GM19468 (cell line): ENCODE measurements around the gene AFF3.

ENCODE experiments used
- ATAC-seq: cut with Tn5 transposase; IDR thresholded peaks from one replicate; pipeline ENCODE4 v1.9.1; 2021; ENCODE audit warnings: mild to moderate bottlenecking, moderate library complexity, moderate number of reproducible peaks; ENCODE audit not compliant: unreplicated experiment; ENCODE audit errors: extremely low read depth

Gene AFF3

DNA sequence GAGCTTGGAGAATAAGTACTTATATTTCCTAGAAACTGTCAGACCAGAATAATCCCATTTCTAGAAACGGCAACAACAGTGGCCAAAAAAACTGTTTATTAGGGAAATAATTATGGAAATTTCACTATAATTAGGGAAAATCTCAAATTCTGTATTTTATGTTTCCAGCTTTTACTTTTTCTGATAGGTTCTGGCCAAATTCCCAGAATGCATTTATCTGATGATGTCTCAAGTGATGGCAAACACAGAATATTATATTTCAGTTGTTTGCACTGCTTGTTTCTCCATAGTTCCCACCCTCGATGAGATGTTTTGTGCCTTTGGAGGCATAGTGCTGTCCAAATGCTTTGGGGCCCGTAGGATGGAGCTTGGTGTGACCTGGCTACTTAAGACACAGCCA, 66.9 kb downstream of the AFF3 start:
- no peak for ATAC-seq

- no peak for ATAC-seq
These were observed 69.3 kb downstream of the AFF3 start for GRCh38 chr2:100073110-100073509.

GRCh38 chr2:100072503-100072902, 69.9 kb downstream of the AFF3 start:
- no peak for ATAC-seq

GRCh38 chr2:100071335-100072043, 70.9 kb downstream of the AFF3 start:
- ATAC-seq: no peak

- ATAC-seq: no peak
These were observed 72.3 kb downstream of the AFF3 start for GRCh38 chr2:100070078-100070477.

- ATAC-seq: no peak
These were observed 74.0 kb downstream of the AFF3 start for GRCh38 chr2:100068395-100068794.

GRCh38 chr2:100067784-100068183, 74.6 kb downstream of the AFF3 start:
- ATAC-seq: no peak

- no peak for ATAC-seq
These were observed 75.5 kb downstream of the AFF3 start for GRCh38 chr2:100066856-100067255.

- ATAC-seq: no peak
These were observed 76.1 kb downstream of the AFF3 start for GRCh38 chr2:100066246-100066645.

DNA sequence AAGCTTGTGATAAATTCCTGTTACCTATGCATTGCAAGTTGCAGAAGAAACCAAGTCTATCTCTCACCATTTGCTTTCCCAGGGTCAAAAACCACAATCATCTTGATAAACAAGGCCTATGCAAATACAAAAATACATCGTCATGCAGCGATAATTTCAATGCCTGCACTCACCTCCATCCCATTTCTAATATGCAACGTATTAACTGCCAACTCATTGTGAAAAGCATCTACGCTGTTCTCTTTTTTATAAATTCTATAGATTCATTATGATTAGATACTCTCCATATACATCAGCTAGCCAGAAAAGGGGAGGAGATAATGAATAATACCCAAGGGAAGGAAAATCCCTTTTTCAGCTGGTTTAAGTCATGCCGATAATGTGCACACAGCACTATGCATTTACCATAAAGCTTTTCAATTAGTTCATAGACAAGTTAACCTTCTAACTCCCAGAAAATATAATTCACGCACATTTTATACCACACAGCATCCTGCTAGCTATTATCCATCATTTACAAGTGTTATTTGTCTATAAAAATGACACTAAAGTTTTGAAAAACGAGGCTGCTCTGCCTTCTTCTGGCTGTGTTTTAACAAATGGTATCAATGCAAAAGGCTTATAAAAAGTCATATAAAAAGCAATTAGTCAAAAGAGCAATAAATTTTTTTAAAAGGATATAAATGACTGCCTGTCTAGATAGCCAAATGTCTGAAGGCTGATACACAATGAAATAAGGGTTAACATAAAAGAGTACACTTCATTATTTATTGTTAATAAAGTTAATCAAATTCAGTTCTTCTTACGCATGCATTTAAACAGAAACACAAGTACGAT, 77.6 kb downstream of the AFF3 start:
- ATAC-seq: no peak

GRCh38 chr2:100064165-100064564, 78.2 kb downstream of the AFF3 start:
- no peak for ATAC-seq

DNA sequence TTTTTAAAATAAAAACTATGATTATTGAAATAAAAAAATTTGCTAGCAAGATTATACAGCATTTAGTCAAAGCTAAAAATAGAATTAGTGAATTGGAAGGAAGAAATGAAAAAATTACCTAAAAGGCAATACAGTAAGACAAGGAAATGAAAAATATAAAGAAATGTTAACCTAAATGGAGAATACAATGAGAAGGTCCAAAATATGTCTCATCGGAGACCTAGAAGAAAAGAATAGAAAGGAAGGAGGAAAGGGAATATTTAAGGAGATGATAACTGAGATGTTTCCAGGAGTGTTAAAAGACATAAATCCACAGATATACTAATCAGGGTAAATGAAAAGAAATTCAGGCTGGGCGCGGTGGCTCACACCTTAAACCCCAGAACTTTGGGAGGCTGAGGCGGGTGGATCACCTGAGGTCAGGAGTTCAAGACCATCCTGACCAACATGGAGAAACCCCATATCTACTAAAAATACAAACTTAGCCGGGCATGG, 78.9 kb downstream of the AFF3 start:
- ATAC-seq: no peak

- no peak for ATAC-seq
These were observed 80.1 kb downstream of the AFF3 start for GRCh38 chr2:100062336-100062735.

DNA sequence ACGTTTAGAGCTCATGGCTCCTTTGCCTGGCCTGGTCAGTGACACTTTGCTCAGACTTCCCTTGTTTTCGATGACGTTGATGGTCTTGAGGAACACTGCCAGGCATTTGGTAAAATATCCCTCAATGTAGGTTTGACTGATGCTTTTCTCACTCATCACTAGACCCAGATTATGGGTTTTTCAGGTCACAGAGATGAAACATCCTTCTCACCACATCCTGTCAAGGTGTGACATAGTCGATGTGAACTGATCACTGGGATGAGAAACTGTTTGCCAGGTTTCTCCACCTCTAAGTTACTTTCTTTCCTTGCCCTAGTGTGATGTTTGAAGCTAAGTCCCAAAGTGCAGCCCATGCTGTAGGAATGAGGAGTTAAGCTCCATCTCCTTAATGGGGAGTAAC, 81.5 kb downstream of the AFF3 start:
- no peak for ATAC-seq

DNA sequence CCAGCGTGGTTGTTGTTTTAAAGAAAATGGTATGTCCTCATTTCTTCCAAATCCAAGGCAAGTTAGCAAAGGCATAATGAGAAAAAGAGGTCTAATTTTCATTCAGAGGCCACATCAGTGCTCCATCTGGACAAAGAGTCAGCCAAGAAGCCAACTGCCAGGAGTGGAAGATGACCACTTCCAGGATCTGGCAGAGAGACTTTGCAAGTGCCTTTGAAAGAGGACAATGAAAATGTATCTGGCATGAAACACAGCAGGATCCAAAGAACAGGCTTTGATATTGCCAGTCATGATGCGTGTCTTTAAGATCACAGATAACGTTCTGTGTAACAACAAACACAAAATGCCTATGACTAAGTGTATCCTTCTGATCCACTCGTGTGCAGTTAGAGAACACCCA, 82.8 kb downstream of the AFF3 start:
- no peak for ATAC-seq

GRCh38 chr2:100057901-100058261, 84.5 kb downstream of the AFF3 start:
- no peak for ATAC-seq

- ATAC-seq: no peak
These were observed 88.0 kb downstream of the AFF3 start for GRCh38 chr2:100054426-100054825.

- no peak for ATAC-seq
These were observed 89.1 kb downstream of the AFF3 start for GRCh38 chr2:100053087-100053885.

DNA sequence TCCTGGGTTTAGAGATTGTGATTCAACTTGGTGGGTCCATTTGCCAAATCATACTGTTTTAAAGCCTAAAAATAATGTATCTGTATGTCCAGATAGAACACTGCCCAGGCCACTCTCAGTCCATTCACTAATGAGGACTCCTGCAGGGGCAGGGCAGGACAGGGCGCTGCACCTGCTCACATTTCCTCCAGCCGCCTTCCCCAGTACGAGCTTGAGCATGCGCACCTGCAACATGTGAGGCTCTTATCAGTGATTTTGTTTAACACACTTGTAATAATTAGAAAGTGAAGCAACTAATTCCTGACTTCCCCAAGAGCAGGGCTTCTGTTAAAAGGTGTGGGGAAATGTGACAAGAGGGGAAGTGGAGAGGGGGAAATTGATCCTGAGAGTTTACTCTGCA, 89.7 kb downstream of the AFF3 start:
- no peak for ATAC-seq

- ATAC-seq: no peak
These were observed 91.1 kb downstream of the AFF3 start for GRCh38 chr2:100051253-100051652.

GRCh38 chr2:100050685-100051084, 91.7 kb downstream of the AFF3 start:
- ATAC-seq: no peak
